ACC112 (cell line): ENCODE data around the gene SEBOX.

Experiments
- H2AFZ ChIP-seq: fragments of 200-600 bp; sonication (generic); one replicate; pipeline ENCODE4 v1.6.0; 2017; ENCODE audit warnings: antibody characterized with exemption, low read length; ENCODE audit not compliant: unreplicated experiment
- H3K27ac ChIP-seq: fragments of 200-600 bp; sonication (generic); 2 replicates; pipeline ENCODE4 v1.5.1; 2014; ENCODE audit warnings: low read depth, mild to moderate bottlenecking, antibody characterized with exemption, low read length, moderate library complexity
- H3K27me3 ChIP-seq: fragments of 200-600 bp; sonication (generic); 2 replicates; pipeline ENCODE4 v1.6.1; 2014; ENCODE audit warnings: mild to moderate bottlenecking, antibody characterized with exemption, low read length, moderate library complexity, mixed read lengths; ENCODE audit not compliant: insufficient read depth
- H3K36me3 ChIP-seq: fragments of 200-600 bp; sonication (generic); 2 replicates; pipeline ENCODE4 v1.6.1; 2016; ENCODE audit warnings: mild to moderate bottlenecking, antibody characterized with exemption, low read length, moderate library complexity, mixed read lengths; ENCODE audit not compliant: insufficient read depth
- H3K4me1 ChIP-seq: fragments of 200-600 bp; sonication (generic); one replicate; pipeline ENCODE4 v1.6.1; 2016; ENCODE audit warnings: low read length, mixed read lengths; ENCODE audit not compliant: insufficient read depth, unreplicated experiment, control insufficient read depth
- H3K4me3 ChIP-seq: fragments of 200-600 bp; sonication (generic); 2 replicates; pipeline ENCODE4 v1.5.1; 2014; ENCODE audit warnings: mild to moderate bottlenecking, low read depth, low read length
- H3K79me2 ChIP-seq: fragments of 200-600 bp; sonication (generic); one replicate; pipeline ENCODE4 v1.6.0; 2016; ENCODE audit warnings: low read length; ENCODE audit not compliant: control insufficient read depth, unreplicated experiment, insufficient read depth

SEBOX gene

GRCh38 chr17:28364665-28365363, at the start of gene SEBOX:
TSS of gene SEBOX (minus strand) at chr17:28365199. CDS start at chr17:28365151, 48 bp downstream.
- Histone ChIP-seq H3K27me3 (no peaks in the 10 kb centered on the region), H3K27ac (no peak within 1 kb of the TSS), H2AFZ (no peak within 1 kb of the TSS), H3K36me3 (0 out of 2 replicates have a peak, but pooled peaks cover 3% of the 10 kb centered on the region), H3K79me2 (no peaks in the 10 kb centered on the region), H3K4me3 (no peak within 1 kb of the TSS), H3K4me1 (peaks cover under 1% of the 10 kb centered on the region)

- peaks cover 7% of the 10 kb centered on the region for H3K27me3 ChIP-seq
- H3K27ac ChIP-seq = no peak overlapping the region
- no peak overlapping the region for H2AFZ ChIP-seq
- H3K4me1 ChIP-seq = no peaks in the 10 kb centered on the region
- H3K36me3 ChIP-seq = no peaks in the 10 kb centered on the region
- no peak overlapping the region for H3K4me3 ChIP-seq
- no peaks in the 10 kb centered on the region for H3K79me2 ChIP-seq
These were observed 48.8 kb upstream of the SEBOX start for GRCh38 chr17:28413804-28414203.

GRCh38 chr17:28412099-28412498, 47.1 kb upstream of the SEBOX start:
- no peak overlapping the region for H3K27ac ChIP-seq
- H3K79me2 ChIP-seq = no peaks in the 10 kb centered on the region
- H3K4me1 ChIP-seq = no peaks in the 10 kb centered on the region
- no peak overlapping the region for H2AFZ ChIP-seq
- no peak overlapping the region for H3K4me3 ChIP-seq
- peaks cover 7% of the 10 kb centered on the region for H3K27me3 ChIP-seq
- no peaks in the 10 kb centered on the region for H3K36me3 ChIP-seq

GRCh38 chr17:28407974-28408306, 42.9 kb upstream of the SEBOX start:
- Histone ChIP-seq H3K4me1 (peaks cover 7% of the 10 kb centered on the region), H3K36me3 (no peaks in the 10 kb centered on the region), H3K27me3 (no peaks in the 10 kb centered on the region), H3K4me3 (no peak overlapping the region), H2AFZ (no peak overlapping the region), H3K27ac (no peak overlapping the region), H3K79me2 (no peaks in the 10 kb centered on the region)

GRCh38 chr17:28407130-28407973, 42.4 kb upstream of the SEBOX start:
- no peaks in the 10 kb centered on the region for H3K79me2 ChIP-seq
- no peak overlapping the region for H3K4me3 ChIP-seq
- no peaks in the 10 kb centered on the region for H3K27me3 ChIP-seq
- H3K27ac ChIP-seq = no peak overlapping the region
- H3K36me3 ChIP-seq = no peaks in the 10 kb centered on the region
- no peak overlapping the region for H2AFZ ChIP-seq
- peaks cover 7% of the 10 kb centered on the region for H3K4me1 ChIP-seq

- H3K36me3 ChIP-seq = no peaks in the 10 kb centered on the region
- H3K4me3 ChIP-seq = peak overlapping the region; percentile 87
- no peaks in the 10 kb centered on the region for H3K27me3 ChIP-seq
- H3K79me2 ChIP-seq = no peaks in the 10 kb centered on the region
- peak overlapping the region; percentile 33 for H2AFZ ChIP-seq
- H3K4me1 ChIP-seq = peaks cover 7% of the 10 kb centered on the region
- no peak overlapping the region for H3K27ac ChIP-seq
These were observed 41.4 kb upstream of the SEBOX start for GRCh38 chr17:28406473-28406814.

GRCh38 chr17:28405632-28406472, 40.9 kb upstream of the SEBOX start, which contains the start of gene SLC46A1:
TSS of gene SLC46A1 (minus strand) at chr17:28406212. CDS start at chr17:28406114, 98 bp downstream.
- peak within 1 kb of the TSS; percentile 87 for H3K4me3 ChIP-seq
- no peaks in the 10 kb centered on the region for H3K79me2 ChIP-seq
- no peak within 1 kb of the TSS for H3K27ac ChIP-seq
- peak within 1 kb of the TSS; percentile 90 for H2AFZ ChIP-seq
- H3K4me1 ChIP-seq = peaks cover 7% of the 10 kb centered on the region
- H3K36me3 ChIP-seq = no peaks in the 10 kb centered on the region
- no peaks in the 10 kb centered on the region for H3K27me3 ChIP-seq

- H3K36me3 ChIP-seq = no peaks in the 10 kb centered on the region
- peaks cover 7% of the 10 kb centered on the region for H3K4me1 ChIP-seq
- H2AFZ ChIP-seq = peak overlapping the region; percentile 90
- H3K79me2 ChIP-seq = no peaks in the 10 kb centered on the region
- H3K27ac ChIP-seq = no peak overlapping the region
- H3K27me3 ChIP-seq = no peaks in the 10 kb centered on the region
- peak overlapping the region; percentile 87 for H3K4me3 ChIP-seq
These were observed 40.0 kb upstream of the SEBOX start for GRCh38 chr17:28404812-28405570.

GRCh38 chr17:28404461-28404811, 39.4 kb upstream of the SEBOX start:
- peaks cover 7% of the 10 kb centered on the region for H3K4me1 ChIP-seq
- no peak overlapping the region for H2AFZ ChIP-seq
- no peak overlapping the region for H3K27ac ChIP-seq
- no peaks in the 10 kb centered on the region for H3K27me3 ChIP-seq
- H3K36me3 ChIP-seq = no peaks in the 10 kb centered on the region
- no peaks in the 10 kb centered on the region for H3K79me2 ChIP-seq
- peak overlapping the region; percentile 87; the same call in 1 of the 2 replicates for H3K4me3 ChIP-seq

GRCh38 chr17:28404007-28404406, 39.0 kb upstream of the SEBOX start:
- no peaks in the 10 kb centered on the region for H3K36me3 ChIP-seq
- no peaks in the 10 kb centered on the region for H3K79me2 ChIP-seq
- H3K4me3 ChIP-seq = no peak overlapping the region; the same call in 1 of the 2 replicates
- no peak overlapping the region for H2AFZ ChIP-seq
- H3K4me1 ChIP-seq = peaks cover 9% of the 10 kb centered on the region
- H3K27me3 ChIP-seq = no peaks in the 10 kb centered on the region
- H3K27ac ChIP-seq = no peak overlapping the region
